Measurements from ENCODE around the gene CRIM1.

The CRIM1 gene

DNA sequence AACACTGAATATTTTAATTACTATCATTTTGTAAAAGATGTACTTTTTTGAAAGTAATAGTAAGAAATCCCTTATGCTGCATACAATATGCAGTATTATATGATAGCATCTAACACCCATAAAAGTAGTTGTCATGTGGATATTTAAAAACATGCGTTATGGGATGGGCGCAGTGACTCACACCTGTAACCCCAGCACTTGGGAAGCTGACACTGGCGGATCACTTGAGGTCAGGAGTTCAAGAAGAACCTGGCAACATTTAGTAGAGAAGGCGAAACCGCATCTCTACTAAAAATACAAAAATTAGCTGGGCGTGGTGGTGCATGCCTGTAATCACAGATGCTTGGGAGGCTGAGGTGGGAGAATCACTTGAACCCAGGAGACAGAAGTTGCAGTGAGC lies 153.5 kb downstream of the CRIM1 start:
- Mint-ChIP-seq H3K4me3 (no peak overlapping the region), H3K36me3 (ENCODE audit: low read depth) (peaks cover 19% of the 10 kb centered on the region), H3K9me3 (no peaks in the 10 kb centered on the region), H3K27ac (no peak overlapping the region), H3K4me1 (ENCODE audit: low read depth) (no peaks in the 10 kb centered on the region), H3K27me3 (no peaks in the 10 kb centered on the region)
- no peak for DNase-seq

DNA sequence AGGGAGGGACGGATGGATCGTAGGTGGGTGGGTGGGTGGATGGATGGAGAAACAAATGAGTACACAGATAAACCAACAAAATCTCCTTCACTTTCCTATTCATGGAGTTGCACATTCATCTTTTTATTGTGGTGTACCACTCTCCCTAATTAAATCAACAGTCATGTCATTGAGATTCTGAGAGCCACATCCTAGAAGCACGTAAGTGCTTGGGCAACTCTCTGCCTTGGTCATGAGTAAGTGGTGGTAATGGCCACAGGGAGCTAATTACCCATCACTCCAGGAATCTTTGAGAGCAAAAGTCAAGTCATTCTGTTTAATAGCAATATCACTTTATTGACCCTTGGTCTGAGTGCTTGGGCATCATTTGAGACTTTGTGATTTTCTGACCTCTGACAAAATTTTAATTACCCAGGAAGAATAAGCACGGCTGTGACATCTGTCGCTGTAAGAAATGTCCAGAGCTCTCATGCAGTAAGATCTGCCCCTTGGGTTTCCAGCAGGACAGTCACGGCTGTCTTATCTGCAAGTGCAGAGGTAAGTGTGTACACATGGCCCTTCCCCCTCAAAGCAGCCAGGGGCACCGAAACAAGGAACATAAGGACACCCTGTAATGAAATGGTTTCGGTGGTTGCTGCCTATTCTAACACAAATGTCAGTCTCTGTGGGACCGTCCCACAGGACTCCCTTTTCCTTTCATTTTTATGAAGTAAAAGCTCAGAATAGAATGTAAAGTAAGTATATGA lies 156.5 kb downstream of the CRIM1 start:
- Mint-ChIP-seq H3K9me3 (no peaks in the 10 kb centered on the region), H3K4me1 (ENCODE audit: low read depth) (no peaks in the 10 kb centered on the region), H3K27me3 (no peaks in the 10 kb centered on the region), H3K4me3 (no peak overlapping the region), H3K27ac (no peak overlapping the region), H3K36me3 (ENCODE audit: low read depth) (peaks cover 46% of the 10 kb centered on the region)
- no peak for DNase-seq

GRCh38 chr2:36512705-36513104 lies 157.1 kb downstream of the CRIM1 start:
- H3K27me3 Mint-ChIP-seq: no peaks in the 10 kb centered on the region
- no peak overlapping the region for H3K27ac Mint-ChIP-seq
- H3K9me3 Mint-ChIP-seq: no peaks in the 10 kb centered on the region
- DNase-seq: no peak
- H3K36me3 Mint-ChIP-seq (ENCODE audit: low read depth): peaks cover 50% of the 10 kb centered on the region
- H3K4me1 Mint-ChIP-seq (ENCODE audit: low read depth): no peaks in the 10 kb centered on the region
- H3K4me3 Mint-ChIP-seq: no peak overlapping the region

GRCh38 chr2:36513661-36514060 lies 158.1 kb downstream of the CRIM1 start:
- Mint-ChIP-seq H3K4me3 (no peak overlapping the region), H3K4me1 (ENCODE audit: low read depth) (no peaks in the 10 kb centered on the region), H3K9me3 (no peaks in the 10 kb centered on the region), H3K27me3 (no peaks in the 10 kb centered on the region), H3K27ac (no peak overlapping the region), H3K36me3 (ENCODE audit: low read depth) (peaks cover 50% of the 10 kb centered on the region)
- no peak for DNase-seq

DNA sequence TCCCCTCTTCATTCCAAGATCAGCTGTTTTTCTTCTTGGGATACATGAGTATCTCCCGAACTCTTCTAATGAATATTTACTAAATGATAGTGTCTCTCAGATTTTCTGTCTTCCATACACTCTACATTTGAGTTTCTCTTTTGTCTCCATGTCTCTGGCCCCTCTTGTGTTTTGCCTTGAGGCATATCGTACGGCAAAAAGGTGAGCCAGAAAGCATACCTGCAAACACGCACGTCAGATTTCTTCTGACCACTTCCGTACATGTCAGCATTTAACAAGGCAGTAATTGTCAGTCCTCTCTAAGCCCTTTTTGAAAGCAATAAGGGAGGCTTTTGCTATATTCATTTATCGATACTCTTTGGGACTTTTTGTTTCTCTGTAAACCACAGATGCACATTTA lies 160.0 kb downstream of the CRIM1 start:
- H3K27ac Mint-ChIP-seq: no peak overlapping the region
- no peaks in the 10 kb centered on the region for H3K27me3 Mint-ChIP-seq
- no peaks in the 10 kb centered on the region for H3K9me3 Mint-ChIP-seq
- peaks cover 66% of the 10 kb centered on the region for H3K36me3 Mint-ChIP-seq (ENCODE audit: low read depth)
- DNase-seq: no peak
- H3K4me1 Mint-ChIP-seq (ENCODE audit: low read depth): no peaks in the 10 kb centered on the region
- H3K4me3 Mint-ChIP-seq: no peak overlapping the region

DNA sequence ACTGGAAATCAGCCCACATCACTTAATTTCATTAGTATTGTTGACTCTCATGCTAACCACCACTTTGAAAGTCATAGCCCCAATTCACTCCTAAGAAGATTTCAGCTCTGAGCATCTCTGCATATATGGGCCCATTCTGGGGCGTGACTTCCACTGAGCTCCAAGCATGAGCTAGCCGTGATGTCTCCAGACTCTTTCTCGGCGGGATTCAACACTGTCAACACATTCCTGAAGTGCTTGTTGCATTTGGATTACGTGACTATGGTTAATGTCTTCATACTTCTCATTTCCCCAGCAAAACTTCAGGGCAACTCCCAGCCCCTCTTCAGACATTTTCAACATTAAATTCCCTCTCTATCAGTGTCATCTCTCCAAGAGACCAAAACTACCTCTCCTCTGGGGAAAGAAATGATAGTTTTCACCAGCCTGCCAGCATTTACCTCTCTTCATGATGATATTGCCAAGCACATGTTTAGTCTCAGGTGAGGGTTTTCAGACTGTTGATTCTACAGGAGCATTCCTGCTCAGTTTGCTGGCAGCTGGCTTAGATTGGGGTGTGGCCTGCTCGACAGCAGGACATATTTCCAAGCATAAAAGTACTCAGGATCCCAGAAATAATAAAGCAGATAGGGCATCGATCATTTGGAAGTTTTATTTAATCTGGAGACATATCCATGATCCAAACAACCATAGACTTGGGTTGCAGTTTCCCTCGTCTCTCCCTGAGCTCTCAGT lies 160.7 kb downstream of the CRIM1 start:
- no peaks in the 10 kb centered on the region for H3K27me3 Mint-ChIP-seq
- no peak for DNase-seq
- H3K27ac Mint-ChIP-seq: no peak overlapping the region
- H3K9me3 Mint-ChIP-seq: no peaks in the 10 kb centered on the region
- H3K4me1 Mint-ChIP-seq (ENCODE audit: low read depth): no peaks in the 10 kb centered on the region
- no peak overlapping the region for H3K4me3 Mint-ChIP-seq
- peaks cover 70% of the 10 kb centered on the region for H3K36me3 Mint-ChIP-seq (ENCODE audit: low read depth)

GRCh38 chr2:36520431-36520830 lies 164.9 kb downstream of the CRIM1 start:
- H3K4me1 Mint-ChIP-seq (ENCODE audit: low read depth): no peaks in the 10 kb centered on the region
- H3K27ac Mint-ChIP-seq: no peak overlapping the region
- no peak for DNase-seq
- H3K4me3 Mint-ChIP-seq: no peak overlapping the region
- no peaks in the 10 kb centered on the region for H3K9me3 Mint-ChIP-seq
- peaks cover 68% of the 10 kb centered on the region for H3K36me3 Mint-ChIP-seq (ENCODE audit: low read depth)
- no peaks in the 10 kb centered on the region for H3K27me3 Mint-ChIP-seq

DNA sequence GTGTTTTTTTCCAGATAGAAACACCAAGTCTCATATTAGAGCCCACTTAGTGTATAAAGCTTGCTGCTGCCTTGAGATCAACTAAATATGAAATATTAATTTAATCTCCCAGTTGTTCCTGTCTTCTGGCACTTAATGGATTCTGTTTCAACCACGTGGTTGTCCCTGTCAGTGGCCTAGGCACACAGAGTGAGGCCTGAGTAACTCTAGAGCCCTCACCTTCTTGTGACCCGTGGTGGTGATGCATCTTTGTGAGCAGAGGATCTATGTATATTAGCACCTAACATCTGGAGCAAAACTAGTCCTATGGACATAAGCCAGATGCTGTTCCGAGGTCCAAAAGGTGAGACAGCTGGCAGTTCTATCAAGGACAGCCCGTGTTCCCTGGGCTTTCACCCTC lies 167.6 kb downstream of the CRIM1 start:
- no peak overlapping the region for H3K27ac Mint-ChIP-seq
- peaks cover 61% of the 10 kb centered on the region for H3K36me3 Mint-ChIP-seq (ENCODE audit: low read depth)
- no peak for DNase-seq
- H3K9me3 Mint-ChIP-seq: no peaks in the 10 kb centered on the region
- H3K4me1 Mint-ChIP-seq (ENCODE audit: low read depth): no peaks in the 10 kb centered on the region
- no peak overlapping the region for H3K4me3 Mint-ChIP-seq
- H3K27me3 Mint-ChIP-seq: no peaks in the 10 kb centered on the region

GRCh38 chr2:36525245-36525644 lies 169.7 kb downstream of the CRIM1 start:
- Mint-ChIP-seq H3K36me3 (ENCODE audit: low read depth) (peaks cover 48% of the 10 kb centered on the region), H3K4me3 (no peak overlapping the region), H3K4me1 (ENCODE audit: low read depth) (no peaks in the 10 kb centered on the region), H3K9me3 (no peaks in the 10 kb centered on the region), H3K27me3 (no peaks in the 10 kb centered on the region), H3K27ac (no peak overlapping the region)
- DNase-seq: no peak

GRCh38 chr2:36526226-36526625 lies 170.6 kb downstream of the CRIM1 start:
- Mint-ChIP-seq H3K4me1 (ENCODE audit: low read depth) (no peaks in the 10 kb centered on the region), H3K27me3 (no peaks in the 10 kb centered on the region), H3K27ac (no peak overlapping the region), H3K9me3 (no peaks in the 10 kb centered on the region), H3K4me3 (no peak overlapping the region), H3K36me3 (ENCODE audit: low read depth) (peaks cover 42% of the 10 kb centered on the region)
- DNase-seq: no peak

DNA sequence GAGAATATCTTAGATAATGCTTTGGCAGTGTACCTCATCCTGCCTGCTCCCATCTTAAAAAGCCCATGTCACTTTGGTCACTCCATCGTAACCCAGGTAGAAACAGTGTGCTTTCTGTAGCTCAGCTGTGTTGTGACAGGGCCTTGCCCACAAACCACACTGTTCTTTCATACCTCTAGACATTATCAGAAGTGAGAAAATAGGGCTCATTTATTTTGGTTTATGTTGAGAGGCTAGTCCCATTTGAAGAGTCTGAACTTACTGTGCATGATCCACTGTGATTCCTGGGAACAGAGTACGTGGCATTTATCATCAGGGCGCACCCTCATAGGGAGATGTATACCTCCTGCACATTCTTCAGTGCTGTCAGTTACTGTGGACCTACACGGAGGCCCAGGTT lies 172.7 kb downstream of the CRIM1 start:
- Mint-ChIP-seq H3K36me3 (ENCODE audit: low read depth) (peaks cover 27% of the 10 kb centered on the region), H3K27me3 (no peaks in the 10 kb centered on the region), H3K4me3 (no peak overlapping the region), H3K27ac (no peak overlapping the region), H3K9me3 (no peaks in the 10 kb centered on the region), H3K4me1 (ENCODE audit: low read depth) (no peaks in the 10 kb centered on the region)
- no peak for DNase-seq

DNA sequence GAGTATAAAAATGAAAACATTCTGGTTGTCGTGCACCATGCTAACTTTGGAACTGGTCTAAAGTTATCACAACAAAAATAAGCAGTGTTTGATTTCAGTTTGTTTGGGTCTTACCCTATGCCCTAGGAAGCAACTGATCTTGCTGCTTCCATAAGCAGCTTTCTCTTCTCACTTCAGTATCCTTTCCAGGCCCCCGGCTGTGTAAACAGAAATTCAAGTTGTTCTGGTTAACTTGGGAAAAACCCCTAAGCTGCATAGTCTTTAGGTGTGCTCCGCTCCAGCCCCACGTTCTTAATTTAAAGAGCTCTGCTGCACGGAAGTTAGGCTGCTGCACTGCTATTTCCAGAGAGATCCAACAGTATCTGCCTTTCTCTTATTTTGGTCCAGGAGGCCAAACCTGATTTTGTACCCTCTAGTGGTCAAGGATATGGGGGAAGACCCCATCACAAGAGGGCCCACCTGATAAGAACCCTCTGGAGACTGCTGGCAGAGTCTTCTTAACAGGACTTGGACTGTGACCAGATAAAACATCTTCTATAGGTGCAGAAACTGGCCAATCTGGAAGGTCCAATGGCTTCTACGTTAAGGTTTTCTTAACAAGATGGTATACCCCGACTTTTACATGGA lies 173.3 kb downstream of the CRIM1 start:
- Mint-ChIP-seq H3K4me1 (ENCODE audit: low read depth) (no peaks in the 10 kb centered on the region), H3K27ac (no peak overlapping the region), H3K9me3 (no peaks in the 10 kb centered on the region), H3K36me3 (ENCODE audit: low read depth) (peaks cover 21% of the 10 kb centered on the region), H3K4me3 (no peak overlapping the region), H3K27me3 (no peaks in the 10 kb centered on the region)
- DNase-seq: no peak

GRCh38 chr2:36530178-36530982 lies 174.8 kb downstream of the CRIM1 start:
- Mint-ChIP-seq H3K4me1 (ENCODE audit: low read depth) (no peaks in the 10 kb centered on the region), H3K36me3 (ENCODE audit: low read depth) (peaks cover 16% of the 10 kb centered on the region), H3K27ac (no peak overlapping the region), H3K9me3 (no peaks in the 10 kb centered on the region), H3K27me3 (no peaks in the 10 kb centered on the region), H3K4me3 (no peak overlapping the region)
- no peak for DNase-seq

DNA sequence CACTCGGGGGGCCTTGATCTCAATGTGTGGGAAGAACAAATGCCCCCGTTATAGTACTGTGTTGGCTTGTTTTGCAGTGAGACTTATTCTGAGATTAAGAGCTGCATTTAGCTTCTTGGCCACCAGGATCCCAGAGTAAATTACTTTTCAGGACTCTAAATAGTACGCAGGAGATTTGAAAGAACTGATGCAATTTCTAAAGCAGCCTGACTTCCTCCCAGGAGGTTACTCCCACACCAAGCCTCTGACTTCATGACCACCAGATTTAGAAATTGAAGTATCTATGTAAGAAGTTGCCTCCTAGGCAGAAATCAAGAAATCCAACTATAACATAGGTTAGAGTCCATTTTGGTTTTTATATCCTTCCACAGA lies 175.4 kb downstream of the CRIM1 start:
- peaks cover 13% of the 10 kb centered on the region for H3K36me3 Mint-ChIP-seq (ENCODE audit: low read depth)
- H3K27me3 Mint-ChIP-seq: no peaks in the 10 kb centered on the region
- H3K27ac Mint-ChIP-seq: no peak overlapping the region
- H3K9me3 Mint-ChIP-seq: no peaks in the 10 kb centered on the region
- H3K4me3 Mint-ChIP-seq: no peak overlapping the region
- no peaks in the 10 kb centered on the region for H3K4me1 Mint-ChIP-seq (ENCODE audit: low read depth)
- DNase-seq: no peak

Measured in activated T-cell treated with anti-CD3 and anti-CD28 coated beads, Interleukin-2, amount 50 U/mL, for 24 hours (primary cell).